Sigmoid colon (tissue), 4 donors: ENCODE measurements around the gene TMEM207.

Experiments
- POLR2A ChIP-seq, 2 donors: fragments of 450-650 bp; IDR thresholded peaks; one replicate each; pipeline ENCODE4 v1.6.1; 2016; ENCODE audit warnings: antibody characterized with exemption in 2 of 2, mild to moderate bottlenecking in 2 of 2, moderate library complexity in 2 of 2
- POLR2AphosphoS5 ChIP-seq, 4 donors: sonication (generic); formaldehyde crosslinking; IDR thresholded peaks; one replicate each; pipeline ENCODE4 v1.6.1; 2017; ENCODE audit warnings: antibody characterized with exemption in 4 of 4
- TF ChIP-seq, protein P1 (sequence below), 4 experiments: fragments of 450-650 bp in 3 of 4; fragments of 200-600 bp in 1 of 4; IDR thresholded peaks; one replicate each; pipeline ENCODE4 v1.5.1; 2016 to 2019; ENCODE audit warnings: antibody characterized with exemption in 4 of 4, mild to moderate bottlenecking in 3 of 4, moderate library complexity in 2 of 4

DNA sequence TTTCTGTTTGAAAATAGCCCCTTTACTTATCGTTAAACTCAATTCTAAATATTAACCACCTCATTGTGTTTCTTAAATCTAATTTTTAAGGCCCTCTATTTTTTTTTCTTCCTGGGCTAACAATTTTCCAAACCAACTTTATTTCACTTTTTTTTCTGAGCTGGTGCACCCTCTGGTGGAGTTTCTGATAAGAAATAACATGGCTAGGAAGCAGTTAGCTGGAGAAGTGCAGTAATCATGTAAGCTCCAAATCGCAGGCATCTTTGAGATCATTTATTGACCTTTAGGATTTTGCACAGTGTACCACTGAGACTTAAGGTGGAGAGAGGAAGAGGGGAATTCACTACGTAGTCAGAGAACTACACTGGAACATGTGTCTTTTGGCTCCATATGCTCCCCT, 6.4 kb downstream of the TMEM207 start:
- TF ChIP-seq POLR2AphosphoS5 (IDR thresholded peaks at IDR 0.05) (no peak), POLR2A (IDR thresholded peaks at IDR 0.05) (no peak)
- TF ChIP-seq, protein P1, sequence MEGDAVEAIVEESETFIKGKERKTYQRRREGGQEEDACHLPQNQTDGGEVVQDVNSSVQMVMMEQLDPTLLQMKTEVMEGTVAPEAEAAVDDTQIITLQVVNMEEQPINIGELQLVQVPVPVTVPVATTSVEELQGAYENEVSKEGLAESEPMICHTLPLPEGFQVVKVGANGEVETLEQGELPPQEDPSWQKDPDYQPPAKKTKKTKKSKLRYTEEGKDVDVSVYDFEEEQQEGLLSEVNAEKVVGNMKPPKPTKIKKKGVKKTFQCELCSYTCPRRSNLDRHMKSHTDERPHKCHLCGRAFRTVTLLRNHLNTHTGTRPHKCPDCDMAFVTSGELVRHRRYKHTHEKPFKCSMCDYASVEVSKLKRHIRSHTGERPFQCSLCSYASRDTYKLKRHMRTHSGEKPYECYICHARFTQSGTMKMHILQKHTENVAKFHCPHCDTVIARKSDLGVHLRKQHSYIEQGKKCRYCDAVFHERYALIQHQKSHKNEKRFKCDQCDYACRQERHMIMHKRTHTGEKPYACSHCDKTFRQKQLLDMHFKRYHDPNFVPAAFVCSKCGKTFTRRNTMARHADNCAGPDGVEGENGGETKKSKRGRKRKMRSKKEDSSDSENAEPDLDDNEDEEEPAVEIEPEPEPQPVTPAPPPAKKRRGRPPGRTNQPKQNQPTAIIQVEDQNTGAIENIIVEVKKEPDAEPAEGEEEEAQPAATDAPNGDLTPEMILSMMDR (IDR thresholded peaks at IDR 0.05), result no peak
